B cell (primary cell): ENCODE measurements around the gene FAM76A. TPM values are rescaled to one million over a fixed set of nuclear protein-coding genes. Genes with fewer than 3 reads are reported as not detected.

Experiments used
- ATAC-seq: fragments of 200-7000 bp; cut with Tn5 transposase; one replicate; pipeline ENCODE4 v1.10.0; 2021; ENCODE audit warnings: low read depth, mild to moderate bottlenecking, moderate number of reproducible peaks, moderate library complexity
- CTCF ChIA-PET: fragments of 350-600 bp; sonication (Branson Sonifier 250); formaldehyde crosslinking; loops from one replicate; lab custom pipeline; 2021; ENCODE audit warnings: antibody characterized with exemption, inconsistent platforms; lab: Charles Lee
- POLR2A ChIA-PET: fragments of 350-600 bp; sonication (Branson Sonifier 250); formaldehyde crosslinking; loops from one replicate; lab custom pipeline; 2021; ENCODE audit warnings: antibody characterized with exemption; lab: Charles Lee
- DNase-seq: peaks from one replicate; pipeline ENCODE4 v3.0.0; 2013
- H2AFZ ChIP-seq: 2 replicates; pipeline ENCODE4 v1.6.1; 2012; ENCODE audit warnings: mild to moderate bottlenecking, low read depth, low read length; ENCODE audit not compliant: insufficient read depth, poor library complexity, severe bottlenecking
- H3K27ac ChIP-seq, 2 donors: 1 replicate in 1 of 2; 2 replicates in 1 of 2; pipeline ENCODE4 v1.5.1; 2012 to 2013; ENCODE audit warnings: low read length in 2 of 2, mild to moderate bottlenecking in 2 of 2, moderate library complexity in 1 of 2
- H3K27me3 ChIP-seq, 4 experiments: fragments of 200-600 bp in 1 of 4; sonication (generic) in 1 of 4; replicated peaks in 1 of 4; 1 replicate in 2 of 4; 2 replicates in 2 of 4; pipeline versions ENCODE4 v1.6.1 to v1.7.0; 2013 to 2016; ENCODE audit warnings: low read length in 3 of 4, mild to moderate bottlenecking in 2 of 4, mixed read lengths in 1 of 4, moderate library complexity in 1 of 4; ENCODE audit not compliant: insufficient read depth in 4 of 4, control insufficient read depth in 3 of 4; ENCODE audit errors: control extremely low read depth in 1 of 4
- H3K36me3 ChIP-seq, 2 experiments: replicated peaks in 1 of 2; 1 replicate in 1 of 2; 2 replicates in 1 of 2; pipeline versions ENCODE4 v1.6.1 to v1.7.1; 2013; ENCODE audit warnings: low read length in 1 of 2; ENCODE audit not compliant: insufficient read depth in 2 of 2, control insufficient read depth in 1 of 2; ENCODE audit errors: control extremely low read depth in 1 of 2, extremely low read depth in 1 of 2
- H3K4me1 ChIP-seq, 2 donors: fragments of 200-600 bp in 1 of 2; sonication (generic) in 1 of 2; 1 replicate in 1 of 2; 2 replicates in 1 of 2; pipeline versions ENCODE4 v1.5.1 to v1.6.1; 2013 to 2017; ENCODE audit warnings: low read length in 2 of 2; ENCODE audit not compliant: control insufficient read depth in 2 of 2, insufficient read depth in 2 of 2
- H3K4me2 ChIP-seq: replicated peaks from 2 replicates; pipeline ENCODE3; 2012; ENCODE audit warnings: mild to moderate bottlenecking, low read depth, low read length; ENCODE audit not compliant: poor library complexity, severe bottlenecking
- H3K4me3 ChIP-seq, 5 experiments: fragments of 200-600 bp in 1 of 5; sonication (generic) in 1 of 5; 1 replicate in 3 of 5; 2 replicates in 2 of 5; pipeline versions ENCODE4 v1.5.1 to v1.7.0; 2011 to 2016; ENCODE audit warnings: low read length in 4 of 5, mild to moderate bottlenecking in 4 of 5, low read depth in 2 of 5, control low read depth in 1 of 5, moderate library complexity in 1 of 5; ENCODE audit not compliant: insufficient read depth in 1 of 5; ENCODE audit errors: control extremely low read depth in 1 of 5, extremely low read depth in 1 of 5
- H3K79me2 ChIP-seq: fragments of 200-600 bp; sonication (generic); one replicate; pipeline ENCODE4 v1.6.0; 2016; ENCODE audit warnings: low read length; ENCODE audit not compliant: control insufficient read depth, insufficient read depth
- H3K9ac ChIP-seq: fragments of 200-600 bp; sonication (generic); 2 replicates; pipeline ENCODE4 v1.6.1; 2017; ENCODE audit warnings: mild to moderate bottlenecking, low read length, moderate library complexity
- H3K9me3 ChIP-seq, 3 donors: one replicate each; pipeline versions ENCODE4 v1.6.1 to v1.7.1; 2013; ENCODE audit warnings: low read length in 2 of 3; ENCODE audit not compliant: control insufficient read depth in 2 of 3, insufficient read depth in 1 of 3; ENCODE audit errors: control extremely low read depth in 1 of 3
- H4K20me1 ChIP-seq: 2 replicates; pipeline ENCODE4 v1.6.0; 2012; ENCODE audit warnings: mild to moderate bottlenecking, low read length; ENCODE audit not compliant: insufficient read depth, control insufficient read depth, poor library complexity, severe bottlenecking
- H3K27ac Mint-ChIP-seq: one replicate; pipeline ENCODE4 v1.8.0; 2021; ENCODE audit warnings: mixed read lengths
- H3K27me3 Mint-ChIP-seq: one replicate; pipeline ENCODE4 v1.8.0; 2021; ENCODE audit warnings: mixed read lengths
- H3K4me1 Mint-ChIP-seq: one replicate; pipeline ENCODE4 v1.8.0; 2021; ENCODE audit warnings: mixed read lengths
- H3K4me3 Mint-ChIP-seq: one replicate; pipeline ENCODE4 v1.8.0; 2021; ENCODE audit warnings: mixed read lengths
- H3K9me3 Mint-ChIP-seq: one replicate; pipeline ENCODE4 v1.8.0; 2022; ENCODE audit warnings: mixed read lengths; ENCODE audit not compliant: insufficient read depth
- CTCF ChIP-seq: fragments of 200-600 bp; IDR thresholded peaks from one replicate; pipeline ENCODE4 v1.8.0; 2022; ENCODE audit warnings: antibody characterized with exemption, mild to moderate bottlenecking
- EZH2 ChIP-seq: IDR thresholded peaks from 2 replicates; pipeline ENCODE4 v1.6.1; 2012; ENCODE audit warnings: borderline replicate concordance, low read depth, mild to moderate bottlenecking, moderate library complexity, low read length; ENCODE audit not compliant: insufficient read depth, poor library complexity, severe bottlenecking
- WGBS: methylation state at CpG from one replicate; pipeline ENCODE4 v1.1.5; 2013; ENCODE audit warnings: missing lambda C conversion rate; ENCODE audit not compliant: insufficient coverage; 5-methylcytosine and 5-hydroxymethylcytosine counted together
- intact Hi-C: fragments of 100-400 bp; cut with micrococcal nuclease; formaldehyde crosslinking; loops from one replicate; pipeline ENCODE4 v1.10.0; 2022
- polyA plus RNA-seq: library from polyadenylated mRNA; depleted of rRNA; stranded (reverse); fragments of >200 nt; gene quantifications from 2 replicates; pipeline ENCODE4 v1.2.3, GENCODE V29; 2012
- total RNA-seq, 2 donors: library from RNA; stranded (reverse); fragments of 120-200 nt in 1 of 2; gene quantifications; 1 replicate in 1 of 2; 2 replicates in 1 of 2; pipeline versions ENCODE4 v1.2.3 to v1.2.4, GENCODE V29; 2013 to 2022

Gene FAM76A
- total and polyA plus RNA-seq, 2 donors (not counting 1 experiment from before 2014, with no cell fraction given), result 11.7 to 25.0 TPM

GRCh38 chr1:27809883-27810282 is 84.1 kb downstream of the FAM76A start:
- no peaks in the 10 kb centered on the region for H3K79me2 ChIP-seq
- no peaks in the 10 kb centered on the region for H3K4me1 ChIP-seq
- H2AFZ ChIP-seq, result no peak overlapping the region
- Mint-ChIP-seq H3K27me3 (no peaks in the 10 kb centered on the region), H3K4me3 (no peak overlapping the region), H3K4me1 (no peaks in the 10 kb centered on the region), H3K9me3 (no peaks in the 10 kb centered on the region), H3K27ac (no peak overlapping the region)
- CTCF ChIA-PET, result no interaction called here
- POLR2A ChIA-PET, result no interaction called here
- WGBS, result no CpG with 5 or more reads among the region's 1 CpG
- intact Hi-C loops, result no loop called here
- no peak for ATAC-seq
- TF ChIP-seq CTCF (no peak), EZH2 (no peak)
- no peaks in the 10 kb centered on the region for H3K27me3 ChIP-seq
- DNase-seq, result no peak
- H3K4me2 ChIP-seq, result no peak overlapping the region
- H3K9me3 ChIP-seq, result no peaks in the 10 kb centered on the region
- no peak overlapping the region for H3K9ac ChIP-seq
- H3K27ac ChIP-seq, result no peak overlapping the region
- no peak overlapping the region for H3K4me3 ChIP-seq
- H3K36me3 ChIP-seq, result peaks cover 1 to 37% of the 10 kb centered on the region in 2 experiments
- H4K20me1 ChIP-seq, result no peaks in the 10 kb centered on the region

- ChIA-PET CTCF (interaction anchor here (0.7 kb wide), 1 partner anchor 30 kb away, joined by 6 read pairs; no protein-coding TSS in a partner anchor), POLR2A (no interaction called here)
- Histone ChIP-seq H3K36me3 (peaks cover 1 to 42% of the 10 kb centered on the region in 2 experiments), H3K4me2 (no peak overlapping the region), H3K27me3 (no peaks in the 10 kb centered on the region), H3K27ac (no peak overlapping the region), H4K20me1 (no peaks in the 10 kb centered on the region), H2AFZ (no peak overlapping the region), H3K9me3 (no peaks in the 10 kb centered on the region), H3K4me3 (no peak overlapping the region), H3K9ac (no peak overlapping the region), H3K4me1 (no peaks in the 10 kb centered on the region), H3K79me2 (no peaks in the 10 kb centered on the region)
- TF ChIP-seq EZH2 (no peak), CTCF (no peak)
- no peak for DNase-seq
- Mint-ChIP-seq H3K4me1 (no peaks in the 10 kb centered on the region), H3K27ac (no peak overlapping the region), H3K9me3 (no peaks in the 10 kb centered on the region), H3K27me3 (no peaks in the 10 kb centered on the region), H3K4me3 (no peak overlapping the region)
- intact Hi-C loops, result no loop called here
- ATAC-seq, result no peak
- WGBS, result 97% methylated on average over 4 of the region's 6 CpGs
These were observed 86.2 kb downstream of the FAM76A start for GRCh38 chr1:27811741-27812500.
